Daoy (cell line): ENCODE results near the gene ZFP42. TPM values are rescaled to one million over a fixed set of nuclear protein-coding genes. Genes with fewer than 3 reads are reported as not detected.
"Not testable (repeated sequence)": the region's sequence is repeated elsewhere in the genome, so short reads cannot be mapped to it uniquely, and the experiment has no call there.

ENCODE experiments used
- DNase-seq: peaks from one replicate; pipeline ENCODE4 v3.0.0-alpha.2; 2015; ENCODE audit warnings: low read depth
- total RNA-seq: library from RNA; depleted of rRNA; stranded (reverse); fragments of >200 nt; shearing (Covaris generic); gene quantifications from 2 replicates; pipeline ENCODE4 v1.2.3, GENCODE V29; 2014; rRNA removed

ZFP42 gene
- total RNA-seq, 1 experiment from 2014 or later: 23.8 TPM

DNA sequence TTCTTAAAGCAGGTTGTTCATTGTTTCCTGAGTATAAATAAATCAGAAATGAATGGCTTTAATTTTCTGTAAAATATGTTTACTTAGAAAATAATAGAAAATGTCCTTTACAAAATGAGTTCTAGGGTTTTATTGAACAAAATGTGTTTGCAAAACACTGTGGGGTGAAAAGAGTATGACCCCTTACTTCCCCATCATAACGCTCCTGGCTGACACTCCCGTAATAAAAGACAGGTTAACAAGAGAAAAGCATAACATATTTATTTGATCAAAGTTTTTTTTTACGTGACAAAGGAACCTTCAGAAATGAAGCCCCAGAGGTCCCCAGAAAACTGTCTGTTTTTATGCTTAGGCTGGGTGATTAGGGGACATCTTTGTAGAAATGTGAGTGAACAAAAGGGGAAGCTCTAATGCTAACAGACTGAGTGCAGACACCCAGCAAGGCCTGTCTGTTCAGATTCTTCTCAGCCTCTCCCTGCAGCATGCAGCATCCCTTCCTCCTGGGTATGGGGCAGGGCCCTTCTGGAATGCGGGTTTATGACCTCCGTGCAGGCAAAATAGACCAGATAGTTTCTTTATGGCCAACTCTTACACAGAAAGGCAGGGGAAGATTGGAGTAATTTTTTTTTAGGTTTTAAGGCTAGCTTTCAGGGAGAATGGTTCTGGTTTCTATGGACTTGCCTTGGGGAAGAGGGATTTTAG lies 26.1 kb downstream of the ZFP42 start:
- DNase-seq: no peak

DNA sequence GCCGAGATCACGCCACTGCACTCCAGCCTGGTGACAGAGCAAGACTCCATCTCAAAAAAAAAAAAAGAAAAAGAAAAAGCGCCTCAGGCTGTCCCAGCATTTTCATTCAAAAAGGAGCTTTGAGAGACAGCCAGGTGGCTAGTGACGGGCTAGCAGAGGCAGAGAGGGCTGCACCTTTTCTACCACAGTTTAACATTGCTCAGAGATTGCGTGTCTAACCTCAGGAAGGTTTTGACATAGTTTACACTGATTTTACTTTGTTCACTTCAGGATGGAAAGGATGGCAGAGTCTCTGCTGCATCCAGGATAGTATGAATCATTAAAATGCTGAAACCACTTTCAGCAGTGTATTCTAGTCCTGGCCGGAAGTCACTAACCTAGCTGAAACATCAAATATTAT lies 28.1 kb downstream of the ZFP42 start:
- no peak for DNase-seq

DNA sequence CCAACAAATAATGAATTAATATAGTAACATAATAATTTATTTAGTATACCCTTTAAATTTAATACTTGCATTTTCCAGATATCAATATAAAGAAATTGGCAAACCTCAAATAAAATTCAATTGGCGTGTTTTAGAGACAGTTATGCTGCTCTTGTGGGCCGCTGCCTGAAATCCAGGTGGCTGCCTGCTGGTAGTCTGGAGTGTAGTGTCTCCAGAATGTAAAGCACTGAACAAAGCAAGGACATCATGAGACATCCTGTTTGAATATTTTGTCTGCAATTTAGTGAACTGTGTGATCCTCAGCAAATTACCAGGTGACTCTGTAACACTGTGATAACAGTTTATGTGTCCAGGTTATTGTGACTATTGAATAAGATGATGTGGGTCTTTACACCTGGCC lies 29.9 kb downstream of the ZFP42 start:
- no peak for DNase-seq

DNA sequence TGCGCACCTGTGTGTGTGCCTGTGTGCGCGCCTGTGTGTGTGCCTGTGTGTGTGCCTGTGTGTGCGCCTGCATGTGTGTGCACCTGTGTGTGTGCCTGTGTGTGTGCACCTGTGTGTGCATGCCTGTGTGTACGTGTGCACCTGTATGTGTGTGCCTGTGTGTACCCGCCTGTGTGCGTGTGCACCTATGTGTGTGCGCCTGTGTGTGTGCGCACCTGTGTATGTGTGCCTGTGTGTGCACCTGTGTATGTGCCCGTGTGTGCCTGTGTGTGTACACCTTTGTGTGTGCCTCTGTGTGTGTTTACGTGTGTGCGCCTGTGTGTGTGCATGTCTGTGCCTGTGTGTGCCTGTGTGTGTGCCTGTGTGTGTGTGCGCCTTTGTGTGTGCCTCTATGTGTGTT lies 33.5 kb downstream of the ZFP42 start:
- no peak for DNase-seq

DNA sequence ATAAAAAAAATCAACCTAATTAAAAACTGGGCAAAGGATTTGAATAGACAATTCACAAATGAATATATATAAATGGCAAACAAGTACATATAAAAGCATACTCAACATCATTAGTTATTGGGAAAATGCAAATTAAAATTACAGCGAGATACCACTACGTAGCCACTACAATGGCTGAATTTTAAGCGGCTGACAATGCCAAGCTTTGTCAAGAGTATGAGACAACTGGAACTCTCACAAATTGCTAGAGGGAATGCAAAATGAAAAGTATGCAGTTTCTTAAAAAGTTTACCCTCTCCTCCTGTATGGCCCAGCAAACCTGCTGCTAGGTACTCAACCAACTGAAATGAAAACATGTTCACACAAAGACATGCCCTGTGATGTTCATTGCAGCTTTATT lies 34.8 kb downstream of the ZFP42 start:
- DNase-seq: no peak

DNA sequence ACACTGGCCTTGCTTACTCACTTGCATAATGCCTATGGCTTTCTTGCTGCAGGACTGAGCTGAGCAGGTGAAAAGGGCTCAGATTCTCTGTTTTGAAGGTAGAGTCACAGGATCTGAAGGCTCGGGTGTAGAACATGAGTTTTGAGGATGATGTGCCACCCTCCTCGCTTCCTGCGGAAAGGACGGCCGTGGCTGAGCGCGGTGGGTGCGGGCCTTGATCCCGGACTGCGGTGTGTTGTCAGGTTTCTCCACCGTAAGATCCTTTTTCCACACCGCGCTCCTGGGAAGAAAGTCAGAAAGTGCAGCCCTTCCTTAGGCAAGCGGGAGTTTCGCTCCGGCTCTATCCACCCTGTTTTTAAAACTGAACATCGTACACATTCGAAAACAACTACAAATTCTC lies 36.2 kb downstream of the ZFP42 start:
- no peak for DNase-seq

DNA sequence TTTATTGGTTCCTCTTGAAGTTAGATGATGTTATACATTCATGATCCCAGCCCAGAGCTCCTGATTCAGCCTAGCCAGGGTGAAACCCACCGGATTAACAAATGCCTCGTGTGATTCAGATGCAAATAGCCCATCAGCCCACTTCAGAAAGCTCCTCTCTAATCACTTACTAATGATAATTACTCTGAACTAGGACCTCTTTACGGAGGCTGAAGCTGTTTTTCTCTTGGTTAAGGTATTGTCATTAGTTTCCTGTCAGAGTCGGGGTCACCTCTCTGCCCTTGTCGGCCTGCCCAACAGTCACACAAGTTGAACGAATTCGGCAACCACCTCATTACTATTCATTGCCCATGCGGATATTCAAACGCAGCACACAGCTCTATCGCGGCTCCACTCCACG lies 36.6 kb downstream of the ZFP42 start:
- no peak for DNase-seq

DNA sequence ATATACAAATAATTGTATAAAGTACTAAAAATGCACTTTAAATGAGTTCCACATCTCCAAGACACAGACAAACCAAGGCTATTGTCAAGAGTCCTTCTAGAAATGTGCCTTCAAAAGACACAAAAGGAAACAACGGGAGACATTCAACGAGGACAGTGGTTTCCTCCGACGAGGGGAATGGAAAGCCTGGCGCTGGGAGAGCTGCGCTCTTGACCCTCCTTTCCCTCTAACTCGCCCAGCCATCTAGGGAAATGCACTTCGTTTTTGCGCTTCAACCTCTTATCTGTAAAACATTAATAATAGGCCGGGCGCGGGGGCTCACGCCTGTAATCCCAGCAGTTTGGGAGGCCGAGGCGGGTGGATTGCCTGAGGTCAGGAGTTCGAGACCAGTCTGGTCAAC lies 37.0 kb downstream of the ZFP42 start:
- no peak for DNase-seq

DNA sequence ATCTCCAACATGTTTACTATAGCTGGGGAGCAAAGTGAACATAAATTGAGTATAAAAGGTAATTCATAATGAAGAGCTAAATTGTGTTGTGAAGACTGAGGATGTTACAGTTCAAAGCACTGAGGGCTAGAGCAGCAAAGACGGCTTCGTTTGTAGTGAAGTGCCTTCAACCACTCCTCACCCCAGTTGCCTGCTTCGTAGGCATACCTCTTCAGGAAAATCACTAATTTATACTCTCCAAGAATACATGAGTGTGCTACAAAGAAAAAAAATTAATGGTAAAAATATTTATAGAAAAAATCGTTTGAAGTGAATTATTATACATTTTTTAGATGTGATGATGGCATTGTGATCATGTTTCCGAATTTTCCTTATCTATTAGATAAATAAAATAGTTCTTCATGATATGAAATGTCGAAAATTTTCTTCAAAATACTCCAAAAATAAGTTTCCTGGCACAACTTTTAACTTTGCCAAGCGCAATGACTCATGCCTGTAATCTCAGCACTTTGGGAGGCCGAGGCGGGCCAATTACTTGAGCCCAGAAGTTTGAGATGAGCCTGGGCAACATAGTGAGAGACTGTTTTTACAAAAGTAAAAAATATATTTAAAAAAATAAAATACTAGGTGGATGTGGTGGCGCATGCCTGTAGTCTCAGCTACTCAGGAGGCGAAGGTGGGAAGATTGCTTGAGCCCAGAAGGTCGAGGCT lies 41.6 kb downstream of the ZFP42 start:
- peak; percentile 58 for DNase-seq

DNA sequence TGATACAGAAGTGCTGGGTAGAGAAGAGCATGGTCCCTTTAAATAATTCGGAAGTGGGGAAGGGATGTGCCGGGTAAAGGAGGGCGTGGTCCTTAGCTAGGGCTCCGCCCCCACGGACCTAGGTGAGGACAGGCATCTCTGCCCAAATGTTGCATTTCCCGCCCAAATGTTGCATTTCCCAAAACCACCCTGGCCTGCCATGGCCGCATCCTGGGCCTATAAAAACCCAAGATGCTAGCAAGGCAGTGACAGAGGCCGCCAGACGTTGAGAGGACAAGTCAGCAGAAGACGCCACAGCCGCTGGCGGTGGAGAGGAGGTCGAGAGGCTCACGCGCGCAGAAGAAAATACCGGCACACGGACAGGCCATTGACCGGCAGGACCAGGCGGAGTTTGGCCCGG lies 46.1 kb downstream of the ZFP42 start:
- DNase-seq: no peak

DNA sequence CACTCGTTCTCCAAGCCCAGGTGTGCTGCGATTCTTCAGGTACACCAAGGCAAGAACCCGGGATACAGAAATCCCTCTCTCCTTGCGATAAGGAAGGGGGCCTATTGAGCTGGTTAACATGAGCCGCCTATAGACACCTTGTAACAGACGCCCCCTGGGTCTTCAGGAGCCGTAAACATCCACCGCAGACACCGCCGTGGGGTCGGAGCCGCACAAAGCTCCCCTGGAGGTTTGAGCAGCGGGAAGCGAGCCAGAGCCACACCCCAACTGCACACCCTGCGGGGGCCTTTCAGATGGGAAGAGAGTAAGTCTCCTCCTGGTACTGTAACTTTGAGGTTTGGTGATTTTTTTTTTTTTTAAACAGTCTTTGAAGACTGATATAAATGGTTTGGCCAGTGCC lies 46.6 kb downstream of the ZFP42 start:
- DNase-seq: peak; percentile 45

DNA sequence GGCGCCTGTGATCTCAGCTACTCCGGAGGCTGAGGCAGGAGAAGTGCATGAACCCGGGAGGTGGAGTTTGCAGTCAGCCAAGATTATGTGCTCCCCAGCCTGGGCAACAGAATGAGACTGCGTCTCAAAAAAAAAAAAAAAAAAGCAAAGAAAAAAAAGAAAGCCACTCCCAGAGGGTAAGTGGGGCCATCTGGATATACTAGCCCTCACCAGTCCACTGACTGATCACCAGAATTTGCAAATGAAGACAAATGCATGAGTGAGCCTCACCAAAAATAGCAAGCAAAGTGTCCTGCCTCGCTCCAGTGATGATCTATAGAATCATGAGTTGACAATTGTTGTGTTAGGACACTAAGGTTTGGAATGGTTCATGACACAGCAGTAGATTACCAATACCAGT lies 47.6 kb downstream of the ZFP42 start:
- no peak for DNase-seq

DNA sequence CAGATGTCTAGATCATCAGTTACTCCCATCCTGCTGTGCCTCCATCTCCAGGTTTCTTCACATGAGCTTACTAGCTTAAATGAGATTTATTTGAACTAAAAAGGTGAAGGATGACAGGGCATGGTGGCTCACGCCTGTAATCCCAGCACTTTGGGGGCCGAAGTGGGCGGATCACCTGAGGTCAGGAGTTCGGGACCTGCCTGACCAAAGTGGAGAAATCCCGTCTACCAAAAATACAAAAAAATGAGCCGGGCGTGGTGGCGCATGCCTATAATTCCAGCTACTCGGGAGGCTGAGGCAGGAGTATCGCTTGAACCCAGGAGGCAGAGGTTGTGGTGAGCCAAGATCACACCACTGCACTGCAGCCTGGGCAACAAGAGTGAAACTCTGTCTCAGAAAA lies 49.9 kb downstream of the ZFP42 start:
- not testable (repeated sequence) for DNase-seq

DNA sequence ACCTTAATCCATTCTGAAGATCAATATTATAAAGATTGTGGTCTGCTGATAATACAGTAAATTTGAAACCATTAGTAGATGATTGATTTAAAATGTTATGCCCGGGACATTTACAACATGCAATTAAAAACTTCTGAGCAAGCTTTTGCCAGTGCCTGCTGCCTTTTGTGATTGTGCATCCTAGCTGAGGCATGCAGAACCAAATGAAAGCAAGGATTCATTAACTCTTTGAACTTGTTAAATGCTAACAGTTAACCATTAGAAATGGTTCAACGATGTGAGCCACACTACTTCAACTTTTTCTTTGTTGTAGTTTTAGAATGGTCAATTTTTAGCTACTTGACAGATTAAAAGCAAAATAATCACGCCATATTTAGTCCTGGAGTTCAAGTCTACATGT lies 51.1 kb downstream of the ZFP42 start:
- no peak for DNase-seq

DNA sequence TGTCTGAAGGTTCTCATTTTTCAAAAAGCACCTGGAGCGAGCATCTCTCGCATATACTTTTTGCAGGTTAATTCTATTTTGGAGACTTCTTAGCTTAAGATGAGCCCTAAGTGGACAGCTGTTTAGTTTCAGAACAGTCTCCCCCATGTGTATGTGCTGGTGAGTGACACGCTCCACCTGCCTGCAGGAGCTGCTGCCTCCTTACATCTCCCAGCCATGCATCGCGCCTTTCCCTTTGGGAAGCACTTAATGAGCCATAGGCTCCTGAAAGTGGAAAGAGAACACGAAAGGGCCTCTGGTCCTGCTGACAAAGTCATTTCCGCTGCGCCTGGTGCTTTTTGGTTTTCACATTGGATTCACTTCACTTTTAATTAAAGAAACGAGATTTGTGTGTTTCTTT lies 57.7 kb downstream of the ZFP42 start:
- DNase-seq: no peak

Other genes starting within 250 kb of the ZFP42 start
- gene TRIML2, start 113.8 kb downstream of the ZFP42 start, total RNA-seq: 0.23 and 0.77 TPM in 2 replicates
- gene TRIML1, start 143.7 kb downstream of the ZFP42 start, total RNA-seq: not detected in 2 replicates